ENCODE measurements around the gene LRRFIP2. TPM values are rescaled to one million over a fixed set of nuclear protein-coding genes. Genes with fewer than 3 reads are reported as not detected.

Gene LRRFIP2
- total RNA-seq, 2 donors from 2014 or later = 32.6 to 34.6 TPM

DNA sequence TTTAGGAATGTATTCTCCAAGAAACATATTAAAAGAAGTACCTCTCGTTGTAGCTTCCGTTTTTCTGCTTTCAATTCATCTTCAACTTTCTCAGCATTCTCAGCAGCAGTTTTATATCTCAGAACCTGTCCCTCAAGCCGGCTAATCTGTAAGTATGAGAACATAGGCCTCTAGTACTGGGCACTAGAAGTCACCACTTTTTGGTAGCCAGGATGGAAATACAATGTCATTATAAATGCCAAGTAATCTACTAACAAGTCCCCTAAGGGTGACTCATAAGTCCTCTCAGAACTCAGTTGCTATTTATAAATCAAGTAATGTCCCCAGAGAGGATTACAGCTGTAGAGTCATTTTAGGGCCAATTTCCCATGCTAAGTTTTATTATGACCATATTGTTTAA, 120.0 kb downstream of the LRRFIP2 start:
- 25 to 74% methylated on average over 1 to 3 of the region's 3 CpGs for WGBS, 2 experiments (ENCODE audit: insufficient coverage in 1 of 2, insufficient read length in 1 of 2)

DNA sequence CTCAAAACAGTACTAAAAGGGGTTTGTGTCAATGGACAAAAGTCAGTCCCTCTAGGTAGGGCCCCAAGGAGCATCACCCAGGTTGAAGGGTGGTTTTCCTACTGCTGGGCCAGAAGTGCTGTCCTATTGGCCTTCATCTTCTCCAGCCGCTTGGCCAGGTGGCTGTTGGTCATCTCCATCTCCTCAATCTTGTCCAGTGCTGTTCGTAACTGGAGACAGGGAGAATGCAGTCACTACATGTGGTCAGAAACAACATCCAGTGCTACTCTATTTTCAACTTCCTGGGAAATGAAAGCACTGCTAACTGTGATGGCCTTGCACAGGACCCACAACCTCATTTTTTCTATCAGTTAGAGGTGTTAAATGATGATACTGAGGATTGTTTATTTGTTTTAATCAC, 120.6 kb downstream of the LRRFIP2 start:
- H3K9me3 Mint-ChIP-seq = no peaks in the 10 kb centered on the region
- no peak overlapping the region for H3K4me3 Mint-ChIP-seq
- TF ChIP-seq, protein P1, sequence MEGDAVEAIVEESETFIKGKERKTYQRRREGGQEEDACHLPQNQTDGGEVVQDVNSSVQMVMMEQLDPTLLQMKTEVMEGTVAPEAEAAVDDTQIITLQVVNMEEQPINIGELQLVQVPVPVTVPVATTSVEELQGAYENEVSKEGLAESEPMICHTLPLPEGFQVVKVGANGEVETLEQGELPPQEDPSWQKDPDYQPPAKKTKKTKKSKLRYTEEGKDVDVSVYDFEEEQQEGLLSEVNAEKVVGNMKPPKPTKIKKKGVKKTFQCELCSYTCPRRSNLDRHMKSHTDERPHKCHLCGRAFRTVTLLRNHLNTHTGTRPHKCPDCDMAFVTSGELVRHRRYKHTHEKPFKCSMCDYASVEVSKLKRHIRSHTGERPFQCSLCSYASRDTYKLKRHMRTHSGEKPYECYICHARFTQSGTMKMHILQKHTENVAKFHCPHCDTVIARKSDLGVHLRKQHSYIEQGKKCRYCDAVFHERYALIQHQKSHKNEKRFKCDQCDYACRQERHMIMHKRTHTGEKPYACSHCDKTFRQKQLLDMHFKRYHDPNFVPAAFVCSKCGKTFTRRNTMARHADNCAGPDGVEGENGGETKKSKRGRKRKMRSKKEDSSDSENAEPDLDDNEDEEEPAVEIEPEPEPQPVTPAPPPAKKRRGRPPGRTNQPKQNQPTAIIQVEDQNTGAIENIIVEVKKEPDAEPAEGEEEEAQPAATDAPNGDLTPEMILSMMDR (conservative IDR thresholded peaks at IDR 0.05) = no peak
- no peaks in the 10 kb centered on the region for H3K27me3 Mint-ChIP-seq (ENCODE audit: insufficient read depth)
- DNase-seq = no peak
- Histone ChIP-seq H3K27me3 (ENCODE audit: control insufficient read depth, insufficient read depth, low read length, poor library complexity, severe bottlenecking) (no peaks in the 10 kb centered on the region), H3K27ac (ENCODE audit: low read depth, low read length) (no peak overlapping the region), H3K4me3 (ENCODE audit: low read length) (no peak overlapping the region), H3K9ac (ENCODE audit: extremely low read depth, low read length, poor library complexity, severe bottlenecking) (no peak overlapping the region), H3K9me3 (ENCODE audit: control insufficient read depth, low read length) (no peaks in the 10 kb centered on the region), H3K36me3 (ENCODE audit: control insufficient read depth, insufficient read depth, low read length) (peaks cover 69% of the 10 kb centered on the region), H3K4me1 (ENCODE audit: control insufficient read depth, insufficient read depth, low read length) (peaks cover 9% of the 10 kb centered on the region)
- peaks cover 60% of the 10 kb centered on the region for H3K36me3 Mint-ChIP-seq (ENCODE audit: low read depth)
- WGBS, 2 experiments (ENCODE audit: insufficient coverage in 1 of 2, insufficient read length in 1 of 2) = 88 to 100% methylated on average over 2 of the region's 2 CpGs
- H3K4me1 Mint-ChIP-seq = peaks cover 12% of the 10 kb centered on the region
- no peak overlapping the region for H3K27ac Mint-ChIP-seq

More for the DNA sequence above, 120.0 kb downstream of the LRRFIP2 start:
- DNase-seq = no peak
- H3K9ac ChIP-seq (ENCODE audit: extremely low read depth, low read length, poor library complexity, severe bottlenecking) = no peak overlapping the region
- Mint-ChIP-seq H3K4me1 (peaks cover 8% of the 10 kb centered on the region), H3K27me3 (ENCODE audit: insufficient read depth) (no peaks in the 10 kb centered on the region), H3K9me3 (no peaks in the 10 kb centered on the region), H3K4me3 (no peak overlapping the region), H3K27ac (no peak overlapping the region), H3K36me3 (ENCODE audit: low read depth) (peaks cover 58% of the 10 kb centered on the region)
- no peaks in the 10 kb centered on the region for H3K9me3 ChIP-seq (ENCODE audit: control insufficient read depth, low read length)
- no peak overlapping the region for H3K4me3 ChIP-seq (ENCODE audit: low read length)
- TF ChIP-seq, protein P1 (conservative IDR thresholded peaks at IDR 0.05) = no peak
- H3K36me3 ChIP-seq (ENCODE audit: control insufficient read depth, insufficient read depth, low read length) = peaks cover 66% of the 10 kb centered on the region
- no peak overlapping the region for H3K27ac ChIP-seq (ENCODE audit: low read depth, low read length)
- no peaks in the 10 kb centered on the region for H3K27me3 ChIP-seq (ENCODE audit: control insufficient read depth, insufficient read depth, low read length, poor library complexity, severe bottlenecking)
- peaks cover 4% of the 10 kb centered on the region for H3K4me1 ChIP-seq (ENCODE audit: control insufficient read depth, insufficient read depth, low read length)

DNA sequence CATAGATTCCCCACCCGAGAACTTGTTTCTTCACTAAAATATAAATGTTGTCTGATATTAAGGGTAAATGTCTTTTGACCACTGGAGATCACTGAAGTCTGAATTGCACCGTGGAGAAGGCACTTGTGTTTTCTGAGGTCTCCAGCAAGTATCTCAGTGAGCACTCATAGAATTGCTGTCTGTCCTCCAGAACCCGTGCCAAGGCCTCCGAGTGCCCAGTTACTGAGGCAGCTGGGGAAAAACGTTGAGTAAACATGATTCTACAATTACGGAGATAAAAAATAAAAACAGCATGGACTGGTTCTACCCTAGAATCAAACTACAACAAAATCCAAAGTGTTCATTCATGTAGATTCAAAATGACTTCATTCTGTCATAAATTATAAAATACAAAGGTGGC, 121.0 kb downstream of the LRRFIP2 start:
- Histone ChIP-seq H3K27ac (ENCODE audit: low read depth, low read length) (no peak overlapping the region), H3K36me3 (ENCODE audit: control insufficient read depth, insufficient read depth, low read length) (peaks cover 69% of the 10 kb centered on the region), H3K9me3 (ENCODE audit: control insufficient read depth, low read length) (no peaks in the 10 kb centered on the region), H3K4me1 (ENCODE audit: control insufficient read depth, insufficient read depth, low read length) (peaks cover 9% of the 10 kb centered on the region), H3K9ac (ENCODE audit: extremely low read depth, low read length, poor library complexity, severe bottlenecking) (no peak overlapping the region), H3K4me3 (ENCODE audit: low read length) (no peak overlapping the region), H3K27me3 (ENCODE audit: control insufficient read depth, insufficient read depth, low read length, poor library complexity, severe bottlenecking) (no peaks in the 10 kb centered on the region)
- H3K27ac Mint-ChIP-seq = no peak overlapping the region
- H3K4me3 Mint-ChIP-seq = no peak overlapping the region
- H3K9me3 Mint-ChIP-seq = no peaks in the 10 kb centered on the region
- 77 to 100% methylated on average over 3 to 5 of the region's 6 CpGs for WGBS, 2 experiments (ENCODE audit: insufficient coverage in 1 of 2, insufficient read length in 1 of 2)
- no peaks in the 10 kb centered on the region for H3K27me3 Mint-ChIP-seq (ENCODE audit: insufficient read depth)
- H3K36me3 Mint-ChIP-seq (ENCODE audit: low read depth) = peaks cover 62% of the 10 kb centered on the region
- H3K4me1 Mint-ChIP-seq = peaks cover 12% of the 10 kb centered on the region
- TF ChIP-seq, protein P1 (conservative IDR thresholded peaks at IDR 0.05) = no peak
- DNase-seq = no peak

All from endodermal cell (in vitro differentiated cells).